DOHH2 (cell line): ENCODE measurements around the gene TNFSF12.

ENCODE experiments used
- EZH2phosphoT487 ChIP-seq: fragments of 200-600 bp; sonication (generic); IDR thresholded peaks from 2 replicates; pipeline ENCODE4 v1.6.1; 2017; ENCODE audit warnings: borderline replicate concordance, mild to moderate bottlenecking, antibody characterized with exemption, low read length, moderate library complexity, mixed read lengths
- TF ChIP-seq, protein P1 (sequence below): fragments of 200-600 bp; sonication (generic); IDR thresholded peaks from one replicate; pipeline ENCODE4 v1.5.1; 2014; ENCODE audit warnings: antibody characterized with exemption, mild to moderate bottlenecking, low read depth, low read length; ENCODE audit not compliant: poor library complexity, severe bottlenecking

DNA sequence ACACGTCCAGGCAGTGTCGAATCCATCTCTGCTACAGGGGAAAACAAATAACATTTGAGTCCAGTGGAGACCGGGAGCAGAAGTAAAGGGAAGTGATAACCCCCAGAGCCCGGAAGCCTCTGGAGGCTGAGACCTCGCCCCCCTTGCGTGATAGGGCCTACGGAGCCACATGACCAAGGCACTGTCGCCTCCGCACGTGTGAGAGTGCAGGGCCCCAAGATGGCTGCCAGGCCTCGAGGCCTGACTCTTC lies 23.4 kb downstream of the TNFSF12 start:
- TF ChIP-seq, protein P1, sequence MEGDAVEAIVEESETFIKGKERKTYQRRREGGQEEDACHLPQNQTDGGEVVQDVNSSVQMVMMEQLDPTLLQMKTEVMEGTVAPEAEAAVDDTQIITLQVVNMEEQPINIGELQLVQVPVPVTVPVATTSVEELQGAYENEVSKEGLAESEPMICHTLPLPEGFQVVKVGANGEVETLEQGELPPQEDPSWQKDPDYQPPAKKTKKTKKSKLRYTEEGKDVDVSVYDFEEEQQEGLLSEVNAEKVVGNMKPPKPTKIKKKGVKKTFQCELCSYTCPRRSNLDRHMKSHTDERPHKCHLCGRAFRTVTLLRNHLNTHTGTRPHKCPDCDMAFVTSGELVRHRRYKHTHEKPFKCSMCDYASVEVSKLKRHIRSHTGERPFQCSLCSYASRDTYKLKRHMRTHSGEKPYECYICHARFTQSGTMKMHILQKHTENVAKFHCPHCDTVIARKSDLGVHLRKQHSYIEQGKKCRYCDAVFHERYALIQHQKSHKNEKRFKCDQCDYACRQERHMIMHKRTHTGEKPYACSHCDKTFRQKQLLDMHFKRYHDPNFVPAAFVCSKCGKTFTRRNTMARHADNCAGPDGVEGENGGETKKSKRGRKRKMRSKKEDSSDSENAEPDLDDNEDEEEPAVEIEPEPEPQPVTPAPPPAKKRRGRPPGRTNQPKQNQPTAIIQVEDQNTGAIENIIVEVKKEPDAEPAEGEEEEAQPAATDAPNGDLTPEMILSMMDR, result no peak
- no peak for TF ChIP-seq EZH2phosphoT487
